ENCODE measurements around the gene EMILIN3.

- TF ChIP-seq EZH2 (IDR thresholded peaks at IDR 0.05; ENCODE audit: insufficient read depth, low read length), result no peak
- TF ChIP-seq CTCF (IDR thresholded peaks at IDR 0.05; ENCODE audit: insufficient read depth, low read depth, low read length), result no peak
Observed at GRCh38 chr20:41373251-41373783, 6.7 kb upstream of the EMILIN3 start.

Data from astrocyte (in vitro differentiated cells and primary cell).